ENCODE data around the gene POLR3G. TPM values are rescaled to one million over a fixed set of nuclear protein-coding genes. Genes with fewer than 3 reads are reported as not detected.
A peak's percentile ranks its signal among the peaks of the same experiment; 100 is the strongest.

POLR3G gene
- total and polyA plus RNA-seq, 2 of the 13 experiments (the other 11 are each of a cell fraction or from before 2014, with no cell fraction given), result 1.2 to 7.3 TPM

DNA sequence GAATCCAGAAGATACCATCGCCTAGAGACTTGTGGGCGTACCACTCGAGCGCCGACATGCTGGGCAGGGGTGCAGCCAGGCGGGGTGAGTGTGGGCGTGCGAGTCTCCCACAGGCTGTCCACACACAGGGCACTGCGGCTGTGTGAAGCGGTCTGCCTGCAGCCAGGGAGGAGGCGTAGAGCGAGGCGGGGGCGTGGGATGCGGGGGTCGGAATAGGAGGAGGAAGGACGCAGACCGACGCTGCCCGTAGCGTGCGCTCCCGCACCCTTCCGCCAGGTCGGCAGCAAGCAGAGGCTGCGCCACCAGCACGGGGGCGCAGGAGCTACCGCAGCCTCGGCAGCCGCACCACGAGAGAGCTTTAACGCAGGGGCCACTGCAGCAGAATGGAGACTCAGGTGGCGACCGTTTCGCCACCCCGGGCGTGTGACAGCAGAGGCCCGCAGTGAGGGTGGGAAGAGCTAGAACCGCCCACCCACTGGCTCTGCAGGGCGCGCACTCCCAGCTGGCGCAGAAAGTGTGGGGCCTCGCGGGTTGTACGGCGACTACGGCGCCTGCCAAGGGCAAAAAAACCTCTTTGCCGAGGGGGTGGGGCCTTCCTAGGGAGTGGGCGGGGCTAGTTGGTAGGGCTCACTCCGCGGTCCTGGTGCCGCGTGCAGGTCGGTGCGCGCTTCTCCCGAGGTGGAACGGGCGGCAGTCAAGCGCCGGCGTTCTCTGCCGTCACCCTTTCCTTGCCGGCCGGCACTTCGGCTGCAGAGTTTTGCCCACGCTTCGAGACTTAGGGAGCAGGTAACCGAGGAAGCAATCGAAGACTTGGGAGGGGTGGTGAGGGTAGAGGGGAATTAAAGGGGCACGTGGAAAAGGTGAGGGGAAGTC lies at the start of gene POLR3G, which contains the start of gene MBLAC2 (continued):
- TF ChIP-seq, protein P1, sequence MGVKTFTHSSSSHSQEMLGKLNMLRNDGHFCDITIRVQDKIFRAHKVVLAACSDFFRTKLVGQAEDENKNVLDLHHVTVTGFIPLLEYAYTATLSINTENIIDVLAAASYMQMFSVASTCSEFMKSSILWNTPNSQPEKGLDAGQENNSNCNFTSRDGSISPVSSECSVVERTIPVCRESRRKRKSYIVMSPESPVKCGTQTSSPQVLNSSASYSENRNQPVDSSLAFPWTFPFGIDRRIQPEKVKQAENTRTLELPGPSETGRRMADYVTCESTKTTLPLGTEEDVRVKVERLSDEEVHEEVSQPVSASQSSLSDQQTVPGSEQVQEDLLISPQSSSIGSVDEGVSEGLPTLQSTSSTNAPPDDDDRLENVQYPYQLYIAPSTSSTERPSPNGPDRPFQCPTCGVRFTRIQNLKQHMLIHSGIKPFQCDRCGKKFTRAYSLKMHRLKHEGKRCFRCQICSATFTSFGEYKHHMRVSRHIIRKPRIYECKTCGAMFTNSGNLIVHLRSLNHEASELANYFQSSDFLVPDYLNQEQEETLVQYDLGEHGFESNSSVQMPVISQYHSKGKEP (CRISPR knock-in tag; IDR thresholded peaks at IDR 0.05), result no peak
- TF ChIP-seq, protein P2, sequence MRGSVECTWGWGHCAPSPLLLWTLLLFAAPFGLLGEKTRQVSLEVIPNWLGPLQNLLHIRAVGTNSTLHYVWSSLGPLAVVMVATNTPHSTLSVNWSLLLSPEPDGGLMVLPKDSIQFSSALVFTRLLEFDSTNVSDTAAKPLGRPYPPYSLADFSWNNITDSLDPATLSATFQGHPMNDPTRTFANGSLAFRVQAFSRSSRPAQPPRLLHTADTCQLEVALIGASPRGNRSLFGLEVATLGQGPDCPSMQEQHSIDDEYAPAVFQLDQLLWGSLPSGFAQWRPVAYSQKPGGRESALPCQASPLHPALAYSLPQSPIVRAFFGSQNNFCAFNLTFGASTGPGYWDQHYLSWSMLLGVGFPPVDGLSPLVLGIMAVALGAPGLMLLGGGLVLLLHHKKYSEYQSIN (CRISPR knock-in tag; IDR thresholded peaks at IDR 0.05; ENCODE audit: borderline replicate concordance), result no peak; the same call in 1 of the 2 replicates
- no peak for TF ChIP-seq ZNF232 (CRISPR knock-in tag; IDR thresholded peaks at IDR 0.05; ENCODE audit: borderline replicate concordance)
- TF ChIP-seq NFIC (IDR thresholded peaks at IDR 0.05; ENCODE audit: low read length), result no peak
- TF ChIP-seq, protein P3, sequence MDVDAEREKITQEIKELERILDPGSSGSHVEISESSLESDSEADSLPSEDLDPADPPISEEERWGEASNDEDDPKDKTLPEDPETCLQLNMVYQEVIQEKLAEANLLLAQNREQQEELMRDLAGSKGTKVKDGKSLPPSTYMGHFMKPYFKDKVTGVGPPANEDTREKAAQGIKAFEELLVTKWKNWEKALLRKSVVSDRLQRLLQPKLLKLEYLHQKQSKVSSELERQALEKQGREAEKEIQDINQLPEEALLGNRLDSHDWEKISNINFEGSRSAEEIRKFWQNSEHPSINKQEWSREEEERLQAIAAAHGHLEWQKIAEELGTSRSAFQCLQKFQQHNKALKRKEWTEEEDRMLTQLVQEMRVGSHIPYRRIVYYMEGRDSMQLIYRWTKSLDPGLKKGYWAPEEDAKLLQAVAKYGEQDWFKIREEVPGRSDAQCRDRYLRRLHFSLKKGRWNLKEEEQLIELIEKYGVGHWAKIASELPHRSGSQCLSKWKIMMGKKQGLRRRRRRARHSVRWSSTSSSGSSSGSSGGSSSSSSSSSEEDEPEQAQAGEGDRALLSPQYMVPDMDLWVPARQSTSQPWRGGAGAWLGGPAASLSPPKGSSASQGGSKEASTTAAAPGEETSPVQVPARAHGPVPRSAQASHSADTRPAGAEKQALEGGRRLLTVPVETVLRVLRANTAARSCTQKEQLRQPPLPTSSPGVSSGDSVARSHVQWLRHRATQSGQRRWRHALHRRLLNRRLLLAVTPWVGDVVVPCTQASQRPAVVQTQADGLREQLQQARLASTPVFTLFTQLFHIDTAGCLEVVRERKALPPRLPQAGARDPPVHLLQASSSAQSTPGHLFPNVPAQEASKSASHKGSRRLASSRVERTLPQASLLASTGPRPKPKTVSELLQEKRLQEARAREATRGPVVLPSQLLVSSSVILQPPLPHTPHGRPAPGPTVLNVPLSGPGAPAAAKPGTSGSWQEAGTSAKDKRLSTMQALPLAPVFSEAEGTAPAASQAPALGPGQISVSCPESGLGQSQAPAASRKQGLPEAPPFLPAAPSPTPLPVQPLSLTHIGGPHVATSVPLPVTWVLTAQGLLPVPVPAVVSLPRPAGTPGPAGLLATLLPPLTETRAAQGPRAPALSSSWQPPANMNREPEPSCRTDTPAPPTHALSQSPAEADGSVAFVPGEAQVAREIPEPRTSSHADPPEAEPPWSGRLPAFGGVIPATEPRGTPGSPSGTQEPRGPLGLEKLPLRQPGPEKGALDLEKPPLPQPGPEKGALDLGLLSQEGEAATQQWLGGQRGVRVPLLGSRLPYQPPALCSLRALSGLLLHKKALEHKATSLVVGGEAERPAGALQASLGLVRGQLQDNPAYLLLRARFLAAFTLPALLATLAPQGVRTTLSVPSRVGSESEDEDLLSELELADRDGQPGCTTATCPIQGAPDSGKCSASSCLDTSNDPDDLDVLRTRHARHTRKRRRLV (CRISPR knock-in tag; IDR thresholded peaks at IDR 0.05), result peak; percentile 95
- TF ChIP-seq ZNF496 (CRISPR knock-in tag; IDR thresholded peaks at IDR 0.05; ENCODE audit: insufficient replicate concordance), result no peak
- peak; percentile 52; the same call in 1 of the 2 replicates for TF ChIP-seq MAZ (IDR thresholded peaks at IDR 0.05; ENCODE audit: borderline replicate concordance, low read depth, low read length)
- TF ChIP-seq MAZ (CRISPR knock-in tag; IDR thresholded peaks at IDR 0.05; ENCODE audit: low read depth), result peak; percentile 86
- TF ChIP-seq CHD4 (IDR thresholded peaks at IDR 0.05; ENCODE audit: borderline replicate concordance, low read length), result no peak
- TF ChIP-seq, protein P4, sequence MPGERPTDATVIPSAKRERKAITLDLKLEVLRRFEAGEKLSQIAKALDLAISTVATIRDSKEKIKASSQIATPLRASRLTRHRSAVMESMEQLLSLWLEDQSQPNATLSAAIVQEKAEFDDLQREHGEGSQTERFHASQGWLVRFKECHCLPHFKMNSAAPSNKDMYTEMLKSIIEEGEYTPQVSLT (CRISPR knock-in tag; IDR thresholded peaks at IDR 0.05; ENCODE audit: borderline replicate concordance, low read depth), result peak; percentile 74; the same call in 1 of the 2 replicates
- no peak for TF ChIP-seq ZNF572 (CRISPR knock-in tag; IDR thresholded peaks at IDR 0.05)
- 0 out of 2 replicates have a peak, but pooled peaks have one; percentile 10 for TF ChIP-seq ELF4 (CRISPR knock-in tag; IDR thresholded peaks at IDR 0.05; ENCODE audit: borderline replicate concordance)
- TF ChIP-seq ZNF563 (CRISPR knock-in tag; IDR thresholded peaks at IDR 0.05), result peak; percentile 93
- peak; percentile 92 for TF ChIP-seq SAP130 (CRISPR knock-in tag; IDR thresholded peaks at IDR 0.05; ENCODE audit: low read depth)
- TF ChIP-seq LCORL (IDR thresholded peaks at IDR 0.05), result no peak
- TF ChIP-seq LCORL (CRISPR knock-in tag; IDR thresholded peaks at IDR 0.05), result no peak; the same call in 1 of the 2 replicates
- TF ChIP-seq CCDC6 (CRISPR knock-in tag; IDR thresholded peaks at IDR 0.05), result peak; percentile 58; the same call in 1 of the 2 replicates
- TF ChIP-seq, protein P5, sequence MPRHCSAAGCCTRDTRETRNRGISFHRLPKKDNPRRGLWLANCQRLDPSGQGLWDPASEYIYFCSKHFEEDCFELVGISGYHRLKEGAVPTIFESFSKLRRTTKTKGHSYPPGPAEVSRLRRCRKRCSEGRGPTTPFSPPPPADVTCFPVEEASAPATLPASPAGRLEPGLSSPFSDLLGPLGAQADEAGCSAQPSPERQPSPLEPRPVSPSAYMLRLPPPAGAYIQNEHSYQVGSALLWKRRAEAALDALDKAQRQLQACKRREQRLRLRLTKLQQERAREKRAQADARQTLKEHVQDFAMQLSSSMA (CRISPR knock-in tag; IDR thresholded peaks at IDR 0.05), result no peak; the same call in 1 of the 2 replicates
- TF ChIP-seq ARNT2 (CRISPR knock-in tag; IDR thresholded peaks at IDR 0.05; ENCODE audit: low read depth), result peak; percentile 58
- no peak for TF ChIP-seq NR2F6 (IDR thresholded peaks at IDR 0.05)
- TF ChIP-seq NR2F6 (CRISPR knock-in tag; IDR thresholded peaks at IDR 0.05), result no peak

Measured in HepG2 (cell line).